AG10803 (cell line): ENCODE measurements around the gene C11orf21.
"Not testable (repeated sequence)": the region's sequence is repeated elsewhere in the genome, so short reads cannot be mapped to it uniquely, and the experiment has no call there.

ENCODE experiments used
- DNase-seq: peaks from one replicate; pipeline ENCODE4 v3.0.0; 2010; ENCODE audit warnings: low read depth
- H3K4me3 ChIP-seq: 2 replicates; pipeline ENCODE4 v1.5.1; 2011; ENCODE audit warnings: mild to moderate bottlenecking, low read length, control low read depth
- CTCF ChIP-seq: conservative IDR thresholded peaks from 2 replicates; pipeline ENCODE4 v1.5.1; 2011; ENCODE audit warnings: mild to moderate bottlenecking, low read length, control low read depth, inconsistent platforms

The C11orf21 gene

GRCh38 chr11:2343502-2343901, 41.8 kb upstream of the C11orf21 start:
- no peak for TF ChIP-seq CTCF
- no peak for DNase-seq
- no peak overlapping the region for H3K4me3 ChIP-seq

- TF ChIP-seq CTCF, result no peak
- no peak overlapping the region for H3K4me3 ChIP-seq
- DNase-seq, result no peak
These were observed 41.3 kb upstream of the C11orf21 start for GRCh38 chr11:2342981-2343380.

- no peak for DNase-seq
- H3K4me3 ChIP-seq, result no peak overlapping the region
- TF ChIP-seq CTCF, result no peak
These were observed 40.8 kb upstream of the C11orf21 start for GRCh38 chr11:2342557-2342956.

GRCh38 chr11:2338760-2339159, 37.0 kb upstream of the C11orf21 start:
- DNase-seq, result not testable (repeated sequence)

GRCh38 chr11:2335286-2335685, 33.6 kb upstream of the C11orf21 start:
- H3K4me3 ChIP-seq, DNase-seq: not testable (repeated sequence)

More at GRCh38 chr11:2338760-2339159, 37.0 kb upstream of the C11orf21 start:
- not testable (repeated sequence) for H3K4me3 ChIP-seq

GRCh38 chr11:2333486-2334205, 31.9 kb upstream of the C11orf21 start:
- H3K4me3 ChIP-seq, DNase-seq: not testable (repeated sequence)

GRCh38 chr11:2332569-2332968, 30.9 kb upstream of the C11orf21 start:
- not testable (repeated sequence) for H3K4me3 ChIP-seq, DNase-seq

- no peak for TF ChIP-seq CTCF
- no peak overlapping the region for H3K4me3 ChIP-seq
- no peak for DNase-seq
These were observed 29.7 kb upstream of the C11orf21 start for GRCh38 chr11:2331404-2331803.

GRCh38 chr11:2330696-2331095, 29.0 kb upstream of the C11orf21 start:
- TF ChIP-seq CTCF, result no peak
- H3K4me3 ChIP-seq, result no peak overlapping the region
- no peak for DNase-seq
